Keratinocyte (primary cell): ENCODE data around the gene ZNF418. TPM values are rescaled to one million over a fixed set of nuclear protein-coding genes. Genes with fewer than 3 reads are reported as not detected.
"Not testable (repeated sequence)": the region's sequence is repeated elsewhere in the genome, so short reads cannot be mapped to it uniquely, and the experiment has no call there.

Source experiments
- DNase-seq: peaks from one replicate; pipeline ENCODE4 v3.0.0-alpha.2; 2011; ENCODE audit warnings: low read depth, missing footprints, low spot score
- FAIRE-seq: peaks from 2 replicates; lab custom pipeline; 2011; peaks lifted over from hg19 to GRCh38; lab: Jason Lieb, UNC
- H2AFZ ChIP-seq: 2 replicates; pipeline ENCODE4 v1.6.0; 2012; ENCODE audit warnings: low read length, control low read depth, inconsistent platforms; ENCODE audit not compliant: control insufficient read depth
- H3K27ac ChIP-seq: 2 replicates; pipeline ENCODE4 v1.5.1; 2011; ENCODE audit warnings: low read length; ENCODE audit not compliant: control insufficient read depth, insufficient read depth
- H3K27me3 ChIP-seq: 3 replicates; pipeline ENCODE4 v1.6.0; 2011; ENCODE audit warnings: low read length; ENCODE audit not compliant: control insufficient read depth, insufficient read depth; ENCODE audit errors: extremely low read depth
- H3K36me3 ChIP-seq, 2 experiments: 2 replicates in 1 of 2; 3 replicates in 1 of 2; pipeline ENCODE4 v1.5.1; 2011; ENCODE audit warnings: low read length in 2 of 2, mild to moderate bottlenecking in 1 of 2; ENCODE audit not compliant: control insufficient read depth in 2 of 2, insufficient read depth in 2 of 2; ENCODE audit errors: extremely low read depth in 1 of 2
- H3K4me1 ChIP-seq: 3 replicates; pipeline ENCODE4 v1.5.1; 2011; ENCODE audit warnings: low read length; ENCODE audit not compliant: control insufficient read depth, insufficient read depth; ENCODE audit errors: extremely low read depth
- H3K4me2 ChIP-seq: 3 replicates; pipeline ENCODE4 v1.6.0; 2011; ENCODE audit warnings: low read depth, low read length; ENCODE audit not compliant: control insufficient read depth, insufficient read depth; ENCODE audit errors: extremely low read depth
- H3K4me3 ChIP-seq, 3 experiments: fragments of 200-600 bp in 1 of 3; sonication (generic) in 1 of 3; 2 replicates in 2 of 3; 3 replicates in 1 of 3; pipeline ENCODE4 v1.5.1; 2011 to 2016; ENCODE audit warnings: low read length in 3 of 3, mild to moderate bottlenecking in 3 of 3, control low read depth in 2 of 3, inconsistent platforms in 1 of 3, low read depth in 1 of 3, mixed read lengths in 1 of 3, mixed run types in 1 of 3, moderate library complexity in 1 of 3; ENCODE audit not compliant: control insufficient read depth in 2 of 3, insufficient read depth in 2 of 3; ENCODE audit errors: extremely low read depth in 1 of 3
- H3K79me2 ChIP-seq: 2 replicates; pipeline ENCODE4 v1.6.0; 2012; ENCODE audit warnings: low read length; ENCODE audit not compliant: control insufficient read depth, insufficient read depth
- H3K9ac ChIP-seq: 3 replicates; pipeline ENCODE4 v1.6.0; 2011; ENCODE audit warnings: low read length; ENCODE audit not compliant: control insufficient read depth, insufficient read depth; ENCODE audit errors: extremely low read depth
- H3K9me1 ChIP-seq: 3 replicates; pipeline ENCODE4 v1.6.0; 2011; ENCODE audit warnings: low read length; ENCODE audit not compliant: control insufficient read depth, insufficient read depth; ENCODE audit errors: extremely low read depth
- H3K9me3 ChIP-seq: 2 replicates; pipeline ENCODE4 v1.5.1; 2012; ENCODE audit warnings: low read depth, low read length; ENCODE audit not compliant: control insufficient read depth
- H4K20me1 ChIP-seq: 3 replicates; pipeline ENCODE4 v1.6.0; 2011; ENCODE audit warnings: low read length; ENCODE audit not compliant: control insufficient read depth, insufficient read depth; ENCODE audit errors: extremely low read depth
- EZH2 ChIP-seq: IDR thresholded peaks from one replicate; pipeline ENCODE4 v1.6.1; 2012; ENCODE audit warnings: inconsistent platforms, mild to moderate bottlenecking, low read length, moderate library complexity
- dilution Hi-C: fragments of 300-500 bp; cut with MboI; formaldehyde crosslinking; loops from one replicate; pipeline ENCODE4 v1.7.0; 2020; ENCODE audit warnings: low sequenced_read_pairs; ENCODE audit not compliant: extremely low pct_ligation_motif_present
- polyA plus RNA-seq, 5 experiments: library from polyadenylated mRNA; depleted of rRNA in 3 of 5; stranded (reverse) in 3 of 5; stranded (forward) in 1 of 5; unstranded in 1 of 5; fragments of >200 nt; gene quantifications; 1 replicate in 1 of 5; 2 replicates in 3 of 5; 3 replicates in 1 of 5; pipeline versions ENCODE4 v1.2.1 to v1.2.3, GENCODE V29; 2011 to 2012; ENCODE audit warnings: missing spikeins in 2 of 5, low read depth in 1 of 5, low replicate concordance in 1 of 5
- TF ChIP-seq, protein P1 (sequence below), 3 experiments: IDR thresholded peaks in 1 of 3; conservative IDR thresholded peaks in 1 of 3; optimal IDR thresholded peaks in 1 of 3; 2 replicates in 2 of 3; 3 replicates in 1 of 3; pipeline versions ENCODE3 to v1.5.1; 2011; ENCODE audit warnings: low read length in 3 of 3, mild to moderate bottlenecking in 3 of 3, moderate library complexity in 2 of 3, control low read depth in 1 of 3, inconsistent platforms in 1 of 3; ENCODE audit not compliant: insufficient read depth in 2 of 3; ENCODE audit errors: extremely low read depth in 1 of 3

The ZNF418 gene
- polyA plus RNA-seq, 1 donor (not counting 4 experiments of a cell fraction or from before 2014, with no cell fraction given) = 2.9 TPM

- peak; percentile 98 for FAIRE-seq
- H3K27me3 ChIP-seq, H3K4me1 ChIP-seq, H3K36me3 ChIP-seq, H4K20me1 ChIP-seq, H3K9me1 ChIP-seq, H3K9me3 ChIP-seq, dilution Hi-C loops: not testable (repeated sequence)
- H3K79me2 ChIP-seq = peaks cover 32% of the 10 kb centered on the region
- peak within 1 kb of the TSS; percentile 92 for H3K4me2 ChIP-seq
- DNase-seq = peak; percentile 68
- peak within 1 kb of the TSS; percentile 87 to 91 (median 90) for H3K4me3 ChIP-seq
- TF ChIP-seq, protein P1, sequence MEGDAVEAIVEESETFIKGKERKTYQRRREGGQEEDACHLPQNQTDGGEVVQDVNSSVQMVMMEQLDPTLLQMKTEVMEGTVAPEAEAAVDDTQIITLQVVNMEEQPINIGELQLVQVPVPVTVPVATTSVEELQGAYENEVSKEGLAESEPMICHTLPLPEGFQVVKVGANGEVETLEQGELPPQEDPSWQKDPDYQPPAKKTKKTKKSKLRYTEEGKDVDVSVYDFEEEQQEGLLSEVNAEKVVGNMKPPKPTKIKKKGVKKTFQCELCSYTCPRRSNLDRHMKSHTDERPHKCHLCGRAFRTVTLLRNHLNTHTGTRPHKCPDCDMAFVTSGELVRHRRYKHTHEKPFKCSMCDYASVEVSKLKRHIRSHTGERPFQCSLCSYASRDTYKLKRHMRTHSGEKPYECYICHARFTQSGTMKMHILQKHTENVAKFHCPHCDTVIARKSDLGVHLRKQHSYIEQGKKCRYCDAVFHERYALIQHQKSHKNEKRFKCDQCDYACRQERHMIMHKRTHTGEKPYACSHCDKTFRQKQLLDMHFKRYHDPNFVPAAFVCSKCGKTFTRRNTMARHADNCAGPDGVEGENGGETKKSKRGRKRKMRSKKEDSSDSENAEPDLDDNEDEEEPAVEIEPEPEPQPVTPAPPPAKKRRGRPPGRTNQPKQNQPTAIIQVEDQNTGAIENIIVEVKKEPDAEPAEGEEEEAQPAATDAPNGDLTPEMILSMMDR (optimal IDR thresholded peaks at IDR 0.05 in 1 of 3, IDR thresholded peaks at IDR 0.05 in 1 of 3, conservative IDR thresholded peaks at IDR 0.05 in 1 of 3; ENCODE audit: extremely low read depth in 1 of 3, insufficient read depth in 2 of 3, low read length in 3 of 3) = peak in 2 of 3 experiments; percentile 10 to 26
- peak within 1 kb of the TSS; percentile 56 for H3K27ac ChIP-seq
- peak within 1 kb of the TSS; percentile 86 for H3K9ac ChIP-seq
- peak within 1 kb of the TSS; percentile 75 for H2AFZ ChIP-seq
These were observed 18.8 kb downstream of the ZNF418 start, which contains the start of gene ZNF417 for GRCh38 chr19:57916168-57916995. ZNF417 (minus strand) TSS chr19:57916592; CDS start chr19:57916411, 181 bp downstream.

- Histone ChIP-seq H3K4me1 (peaks cover 6% of the 10 kb centered on the region), H3K36me3 (peaks cover 4 to 9% of the 10 kb centered on the region in 2 experiments), H3K9me1 (no peaks in the 10 kb centered on the region), H3K9me3 (no peaks in the 10 kb centered on the region), H3K27me3 (no peaks in the 10 kb centered on the region), H3K27ac (no peak overlapping the region), H4K20me1 (no peaks in the 10 kb centered on the region), H3K4me3 (no peak overlapping the region), H3K79me2 (peaks cover 32% of the 10 kb centered on the region), H2AFZ (no peak overlapping the region), H3K9ac (no peak overlapping the region), H3K4me2 (no peak overlapping the region)
- no peak for TF ChIP-seq EZH2
- TF ChIP-seq, protein P1 (optimal IDR thresholded peaks at IDR 0.05 in 1 of 3, IDR thresholded peaks at IDR 0.05 in 1 of 3, conservative IDR thresholded peaks at IDR 0.05 in 1 of 3; ENCODE audit: extremely low read depth in 1 of 3, insufficient read depth in 2 of 3, low read length in 3 of 3) = no peak
- DNase-seq (no peak), FAIRE-seq (no peak)
- dilution Hi-C loops = no loop called here
These were observed 20.7 kb downstream of the ZNF418 start for GRCh38 chr19:57914531-57914930.
